HG02938 (cell line): Measurements from ENCODE around the gene FAM222B.
"Not testable (repeated sequence)": the region's sequence is repeated elsewhere in the genome, so short reads cannot be mapped to it uniquely, and the experiment has no call there.

ENCODE experiments used
- ATAC-seq: cut with Tn5 transposase; IDR thresholded peaks from one replicate; pipeline ENCODE4 v1.9.1; 2021; ENCODE audit warnings: mild to moderate bottlenecking, moderate library complexity; ENCODE audit not compliant: unreplicated experiment

The FAM222B gene

DNA sequence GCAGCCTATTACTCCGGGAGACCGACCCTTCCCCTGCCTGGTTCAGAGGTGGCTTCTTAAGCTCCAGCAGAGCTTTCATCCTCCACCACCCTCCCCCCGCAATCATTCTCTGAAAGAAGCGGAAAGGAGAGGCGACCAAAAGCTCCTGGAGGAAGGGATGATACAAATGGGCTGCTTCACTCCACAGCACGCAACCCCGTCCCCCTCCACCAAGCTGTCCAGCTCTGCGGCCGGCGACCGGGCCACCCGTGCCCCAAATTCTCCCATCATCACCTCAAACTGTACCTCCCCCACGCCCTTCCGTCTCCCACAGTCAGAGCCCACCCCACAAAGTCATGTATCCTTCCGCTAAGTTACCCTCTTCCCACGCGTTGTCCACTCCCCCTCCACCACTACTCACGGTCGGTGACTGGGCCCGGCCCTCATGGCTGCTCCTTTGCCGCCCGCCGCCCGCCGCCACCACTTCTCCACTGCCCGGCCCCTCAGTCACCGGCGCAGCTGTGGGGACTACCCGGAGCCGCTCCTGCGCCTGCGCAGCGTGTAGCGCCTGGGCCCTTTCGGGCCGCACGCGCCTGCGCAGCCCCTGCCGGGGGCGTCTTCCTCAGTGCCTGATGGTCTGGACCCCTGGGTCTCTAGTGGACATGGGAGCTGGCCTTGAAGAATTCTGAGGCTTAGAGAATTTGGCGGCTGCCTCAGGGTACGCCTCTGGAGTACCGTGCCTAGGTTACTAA is at the start of gene FAM222B:
Gene FAM222B (minus strand): TSS at position 509 of the 731 bp plus-strand sequence. CDS start 76,123 bp downstream, outside the sequence.
- ATAC-seq = peak; percentile 61

- ATAC-seq = no peak
Measured at GRCh38 chr17:28892024-28892423, 49.4 kb upstream of the FAM222B start.

- ATAC-seq = no peak
Measured at GRCh38 chr17:28891201-28891600, 48.6 kb upstream of the FAM222B start.

DNA sequence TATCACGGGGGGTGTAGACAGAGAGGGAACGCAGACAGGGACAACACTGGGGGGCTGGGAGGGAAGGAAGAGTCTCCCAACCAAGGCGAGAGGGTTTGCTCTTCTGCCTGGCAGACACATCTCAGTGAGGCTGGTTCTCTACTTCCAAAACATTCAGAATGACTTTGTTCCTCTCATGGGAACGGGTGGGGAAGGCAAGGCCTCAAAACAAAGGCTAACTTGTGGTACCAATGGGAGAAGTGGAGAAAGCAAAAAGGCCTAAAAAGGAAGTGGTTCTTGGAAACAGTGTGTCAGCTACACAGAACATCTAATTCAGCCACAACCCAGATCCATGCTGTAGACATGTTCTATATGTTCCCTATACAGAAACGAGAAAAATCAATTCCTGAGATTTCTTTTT is 47.4 kb upstream of the FAM222B start:
- ATAC-seq = no peak

DNA sequence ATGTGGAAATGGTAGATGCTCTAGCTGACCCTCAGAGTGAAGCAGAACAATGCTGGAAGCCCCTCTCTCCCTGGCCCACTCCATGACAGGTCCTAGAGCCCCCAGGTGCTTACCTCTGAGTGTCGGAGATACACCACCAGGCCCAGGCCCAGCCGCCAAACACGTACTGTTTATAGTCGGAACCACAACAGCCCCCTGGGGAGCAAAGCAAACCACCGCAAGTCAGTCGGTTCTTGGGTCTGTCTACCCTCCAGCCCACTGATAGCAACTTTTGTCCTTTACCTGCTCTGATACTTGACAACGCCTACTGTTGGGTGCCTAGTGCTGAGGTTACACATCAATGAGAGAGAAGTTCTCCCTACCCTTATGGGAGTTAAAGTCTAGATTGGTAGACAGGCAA is 46.2 kb upstream of the FAM222B start:
- ATAC-seq = no peak

- no peak for ATAC-seq
Measured at GRCh38 chr17:28887871-28888471, 45.4 kb upstream of the FAM222B start.

- no peak for ATAC-seq
Measured at GRCh38 chr17:28885951-28886350, 43.4 kb upstream of the FAM222B start.

DNA sequence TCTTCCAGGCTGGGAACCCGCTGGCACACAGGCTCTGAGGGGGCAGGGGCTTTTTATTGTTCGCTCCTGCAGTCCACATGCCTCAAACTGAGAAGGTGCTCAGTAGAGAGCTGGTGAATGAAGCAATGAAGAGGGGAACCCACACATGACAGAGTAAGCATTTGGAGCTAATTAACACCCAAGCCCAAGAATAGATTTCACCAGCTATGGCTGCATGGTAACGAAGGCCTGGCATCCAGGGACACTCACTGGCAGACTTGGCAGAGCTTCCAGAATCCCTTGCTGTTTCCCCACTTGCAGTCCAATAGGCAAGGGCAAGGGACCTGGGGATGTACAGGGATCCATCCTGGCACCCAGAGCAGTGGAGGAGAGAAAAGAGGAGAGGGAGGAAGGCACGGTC is 42.8 kb upstream of the FAM222B start:
- no peak for ATAC-seq

GRCh38 chr17:28883967-28884702 is 41.5 kb upstream of the FAM222B start:
- ATAC-seq = no peak

GRCh38 chr17:28882154-28882895 is 39.7 kb upstream of the FAM222B start:
- ATAC-seq = no peak

- no peak for ATAC-seq
Measured at GRCh38 chr17:28881533-28882056, 39.0 kb upstream of the FAM222B start.

GRCh38 chr17:28880572-28880945 is 38.0 kb upstream of the FAM222B start:
- no peak for ATAC-seq

GRCh38 chr17:28879886-28880571 is 37.4 kb upstream of the FAM222B start:
- ATAC-seq = no peak

DNA sequence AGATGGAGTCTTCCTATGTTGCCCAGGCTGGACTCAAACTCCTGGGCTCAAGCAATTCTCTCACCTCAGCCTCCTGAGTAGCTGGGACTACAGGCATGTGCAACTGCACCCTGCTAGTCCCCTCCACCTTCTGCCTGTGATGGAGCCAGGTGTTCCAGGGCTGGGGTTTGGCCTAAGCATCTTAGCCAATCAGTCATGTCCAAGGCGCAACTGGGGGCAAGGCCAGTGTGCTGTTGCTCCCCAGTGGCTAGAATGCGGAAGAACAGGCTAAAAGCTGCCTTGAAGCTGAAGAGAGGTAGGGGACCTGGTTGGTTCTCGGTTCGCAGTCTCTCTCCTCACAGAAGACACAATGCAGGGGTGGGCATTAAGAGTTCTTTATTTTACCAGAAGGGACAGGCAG is 36.4 kb upstream of the FAM222B start:
- no peak for ATAC-seq

- ATAC-seq = no peak
Measured at GRCh38 chr17:28878158-28878910, 35.7 kb upstream of the FAM222B start.

DNA sequence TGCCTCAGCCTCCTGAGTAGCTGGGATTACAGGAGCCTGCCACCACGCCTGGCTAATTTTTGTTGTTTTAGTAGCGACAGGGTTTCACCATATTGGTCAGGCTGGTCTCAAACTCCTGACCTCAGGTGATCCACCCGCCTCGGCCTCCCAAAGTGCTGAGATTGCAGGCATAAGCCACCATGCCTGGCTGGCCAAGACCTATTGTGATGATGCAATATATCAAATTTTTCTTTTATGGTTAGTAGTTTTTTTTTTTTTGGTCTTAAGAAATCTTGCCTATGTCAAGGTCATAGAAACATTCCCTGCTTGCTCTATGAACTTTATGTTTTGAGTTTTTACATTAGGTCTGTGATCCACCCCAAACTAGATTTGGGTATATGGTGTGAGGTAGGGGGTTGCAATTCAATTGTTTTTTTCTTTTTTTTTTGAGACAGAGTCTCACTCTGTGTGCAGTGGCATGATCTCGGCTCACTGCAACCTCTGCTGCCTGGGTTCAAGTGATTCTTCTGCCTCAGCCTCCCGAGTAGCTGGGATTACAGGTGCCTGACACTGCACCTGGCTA is 34.6 kb upstream of the FAM222B start:
- ATAC-seq = not testable (repeated sequence)

DNA sequence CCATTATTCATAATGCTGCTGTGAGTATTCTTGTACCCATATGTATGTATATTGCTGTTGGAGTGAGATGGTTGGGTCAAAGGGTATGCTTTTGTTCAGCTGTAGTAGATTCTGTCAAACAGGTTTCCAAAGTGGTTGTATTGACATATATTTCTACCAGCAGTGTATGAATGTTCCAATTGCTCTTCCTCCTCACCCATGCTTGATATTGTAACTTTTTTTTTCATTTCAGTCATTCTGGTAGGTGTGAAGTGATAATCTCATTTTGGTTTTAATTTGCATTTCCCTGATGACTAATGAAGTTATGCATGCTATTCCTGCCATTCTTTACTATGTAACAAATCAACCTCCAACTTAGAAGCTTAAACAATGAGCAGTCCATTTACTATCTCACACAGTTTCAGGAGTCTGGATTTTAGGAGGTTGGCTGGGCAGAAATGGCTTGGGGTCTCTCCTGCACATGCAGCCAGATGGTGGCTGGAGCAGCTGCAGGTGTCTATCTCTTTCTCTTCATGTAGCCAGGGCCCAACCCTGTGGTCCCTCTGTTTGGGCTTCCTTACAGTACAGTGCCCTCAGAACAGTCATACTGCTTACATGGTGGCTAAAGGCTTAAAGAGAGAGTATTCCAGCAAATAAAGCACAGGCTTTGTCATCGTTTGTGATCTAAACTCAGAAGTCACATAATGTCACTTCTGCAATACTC is 33.4 kb upstream of the FAM222B start:
- ATAC-seq = no peak

DNA sequence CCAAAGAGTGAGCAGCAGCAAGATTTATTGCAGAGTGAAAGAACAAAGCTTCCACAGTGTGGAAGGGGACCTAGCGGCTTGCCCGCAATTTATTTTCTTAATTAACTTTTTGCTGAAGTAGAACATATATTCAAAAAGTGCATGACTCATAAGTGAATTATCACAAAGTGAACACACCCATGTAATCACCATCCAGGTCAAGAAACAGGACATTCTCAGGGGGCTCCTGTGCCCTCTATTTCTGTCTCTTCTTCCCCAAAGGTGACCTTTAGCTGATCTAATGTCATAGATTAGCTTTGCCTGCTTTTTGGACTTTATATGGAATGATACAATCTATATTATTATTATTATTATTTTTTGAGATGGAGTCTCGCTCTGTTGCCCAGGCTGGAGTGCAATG is 32.2 kb upstream of the FAM222B start:
- ATAC-seq = no peak

DNA sequence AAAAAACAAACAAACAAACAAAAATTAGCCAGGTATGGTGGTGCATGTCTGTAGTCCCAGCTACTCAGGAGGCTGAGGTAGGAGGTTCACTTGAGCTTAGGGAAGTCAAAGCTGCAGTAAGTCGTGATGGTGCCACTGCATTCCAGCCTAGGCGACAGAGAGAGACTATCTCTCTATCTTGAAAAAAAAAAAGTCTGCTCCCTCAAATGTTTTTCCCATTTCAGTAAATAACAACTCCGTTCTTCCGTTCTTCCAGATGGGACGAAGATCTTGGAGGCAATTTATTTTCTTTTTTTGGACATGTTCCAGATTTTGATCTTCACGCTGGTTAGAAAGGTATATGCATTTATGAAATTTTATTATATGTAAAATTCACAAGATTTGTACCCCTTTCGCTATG is 31.2 kb upstream of the FAM222B start:
- no peak for ATAC-seq
